ENCODE data around the gene GRIN3B.
"Not testable (repeated sequence)": the region's sequence is repeated elsewhere in the genome, so short reads cannot be mapped to it uniquely, and the experiment has no call there.

The GRIN3B gene

DNA sequence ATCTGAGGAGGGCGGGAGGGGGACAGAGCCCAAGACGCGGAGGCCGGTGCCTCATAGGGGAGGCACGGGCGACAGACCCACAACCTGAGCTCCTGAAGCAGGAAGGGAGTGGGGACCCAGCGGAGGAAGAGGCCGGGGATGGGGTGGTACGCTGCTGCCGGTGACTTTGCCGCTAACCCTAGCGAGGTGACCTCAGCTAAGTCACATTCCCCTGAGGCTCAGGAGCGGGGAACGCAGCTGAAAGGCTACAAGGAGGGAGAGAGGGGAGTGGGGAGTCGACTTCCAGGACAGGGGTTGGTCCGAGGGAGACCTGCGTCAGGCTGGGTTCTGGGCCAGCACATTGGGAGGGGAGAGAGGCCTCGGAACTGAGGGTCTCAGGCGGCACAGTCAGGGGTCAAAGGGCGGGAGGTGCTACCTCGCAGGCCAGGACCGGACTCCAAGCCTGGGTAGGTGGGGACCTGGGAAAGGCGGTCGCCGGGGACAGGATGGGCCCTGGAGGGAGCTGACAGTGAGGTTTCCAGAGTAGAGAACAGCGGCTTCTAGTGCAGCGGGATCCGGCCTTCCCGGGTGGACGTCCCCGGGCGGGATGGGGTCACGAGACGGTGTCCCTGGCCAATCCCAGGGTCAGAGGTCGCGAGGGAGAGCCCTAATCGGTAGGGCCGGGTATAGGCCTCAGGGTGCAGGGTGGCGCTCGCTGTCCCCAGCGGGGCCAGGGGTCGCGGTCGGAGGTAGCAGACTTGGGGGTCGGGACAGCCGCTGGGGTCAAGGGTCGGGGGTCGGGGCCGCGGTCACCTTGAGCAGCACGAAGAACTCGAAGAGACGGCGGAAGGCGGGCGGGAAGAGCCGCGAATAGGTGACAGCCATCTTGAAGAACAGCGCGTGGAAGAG is 20.0 kb downstream of the GRIN3B start:
- no peak for DNase-seq (ENCODE audit: low read depth)

DNA sequence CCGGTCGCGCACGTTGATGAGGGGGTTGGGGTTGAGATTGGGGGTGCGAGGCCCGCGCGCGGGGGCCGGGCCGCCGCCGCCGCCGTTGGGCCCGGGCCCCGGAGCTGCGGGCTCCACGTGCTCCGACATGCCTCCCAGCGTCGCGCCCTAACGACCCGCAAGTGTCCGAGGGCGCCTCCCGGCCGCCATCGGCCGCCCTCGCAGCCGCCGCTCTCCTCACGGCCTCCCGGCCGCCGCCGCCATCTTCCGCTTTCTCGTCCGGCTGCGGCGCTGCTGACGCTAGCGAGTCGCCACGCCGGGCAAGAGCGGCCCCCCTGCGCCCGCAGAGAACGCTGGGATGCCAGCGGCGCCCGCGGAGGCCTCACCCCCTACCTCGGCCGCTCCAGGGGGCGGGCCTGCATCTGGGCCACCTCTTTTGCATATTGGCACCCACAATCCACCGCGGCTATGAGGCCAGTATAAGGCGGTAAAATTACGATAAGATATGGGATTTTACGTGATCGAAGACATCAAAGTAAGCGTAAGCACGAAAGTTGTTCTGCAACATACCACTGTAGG is 20.7 kb downstream of the GRIN3B start, which contains the start of gene TMEM259:
TMEM259 (minus strand) TSS at position 256 of the 558 bp plus-strand sequence; CDS start at position 129, 127 bp downstream.
- peak; percentile 72 for DNase-seq (ENCODE audit: low read depth)

DNA sequence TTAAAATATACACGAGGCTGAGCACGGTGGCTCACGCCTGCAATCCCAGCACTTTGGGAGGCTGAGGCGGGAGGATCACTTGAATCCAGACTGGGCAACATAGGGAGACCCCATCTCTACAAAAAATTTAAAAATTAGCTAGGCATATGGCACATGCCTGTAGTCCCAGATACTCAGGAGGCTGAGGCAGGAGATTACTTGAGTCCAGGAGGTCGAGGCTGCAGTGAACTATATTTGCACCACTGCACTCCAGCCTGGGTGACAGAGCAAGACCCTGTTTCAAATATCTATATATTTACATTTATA is 23.6 kb downstream of the GRIN3B start:
- DNase-seq (ENCODE audit: low read depth) = not testable (repeated sequence)

DNA sequence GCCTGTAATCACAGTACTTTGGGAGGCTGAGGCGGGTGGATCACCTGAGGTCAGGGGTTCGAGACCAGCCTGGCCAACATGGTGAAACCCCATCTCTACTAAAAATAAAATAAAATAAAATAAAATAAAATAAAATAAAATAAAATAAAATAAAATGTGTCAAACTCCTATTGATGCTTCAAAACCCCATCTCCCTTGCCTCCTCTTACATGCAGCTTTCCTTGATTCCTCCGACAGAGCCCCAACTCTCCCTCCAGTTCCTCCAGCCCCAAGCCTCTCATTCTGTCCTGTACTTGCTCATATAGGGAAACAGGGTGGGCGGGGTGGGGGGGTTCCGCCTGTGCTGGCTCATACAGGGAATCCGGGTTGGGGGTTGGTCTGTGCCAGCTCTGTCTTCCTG is 24.9 kb downstream of the GRIN3B start:
- not testable (repeated sequence) for DNase-seq (ENCODE audit: low read depth)

DNA sequence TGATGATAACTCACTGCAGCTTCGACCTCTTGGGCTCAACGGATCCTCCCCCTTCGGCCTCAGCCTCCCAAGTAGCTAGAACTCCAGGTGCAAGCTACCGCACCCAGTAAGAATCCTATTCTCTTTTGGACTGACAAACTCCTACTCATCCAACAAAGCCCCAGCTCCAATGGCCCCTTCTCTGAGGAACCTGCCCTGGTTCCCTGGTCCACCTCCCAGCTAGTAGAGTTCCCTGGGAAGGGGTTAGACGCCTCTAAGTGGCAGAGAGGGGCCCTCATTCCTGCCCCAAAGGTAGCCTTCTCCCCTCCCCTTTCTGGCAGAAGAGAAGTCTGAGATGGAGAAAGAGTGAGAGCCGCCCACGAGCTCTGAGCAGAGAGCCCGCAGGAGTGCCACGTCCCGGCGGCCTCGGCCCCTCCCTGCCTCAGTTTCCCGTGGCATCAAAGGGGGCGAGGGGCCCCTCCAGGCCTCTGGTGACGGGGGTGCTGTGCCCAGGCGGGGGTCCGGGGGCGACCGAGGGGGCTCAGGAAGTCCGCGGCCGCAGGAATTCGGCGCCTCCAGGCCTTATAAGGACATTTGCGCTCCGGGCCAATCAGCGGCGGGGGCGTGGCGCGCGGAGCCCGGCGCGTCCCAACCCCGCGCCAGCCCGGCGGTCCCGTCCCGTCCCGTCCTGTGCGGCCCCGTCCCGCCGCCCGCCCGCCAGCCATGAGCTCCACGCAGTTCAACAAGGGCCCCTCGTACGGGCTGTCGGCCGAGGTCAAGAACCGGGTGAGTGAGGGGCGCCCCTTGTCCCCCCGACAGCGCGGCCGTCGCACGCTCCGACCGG is 26.0 kb downstream of the GRIN3B start, which contains the start of gene CNN2:
CNN2 (plus strand) TSS at position 649 of the 823 bp plus-strand sequence; CDS start at position 703, 54 bp downstream.
- peak; percentile 31 for DNase-seq (ENCODE audit: low read depth)

DNA sequence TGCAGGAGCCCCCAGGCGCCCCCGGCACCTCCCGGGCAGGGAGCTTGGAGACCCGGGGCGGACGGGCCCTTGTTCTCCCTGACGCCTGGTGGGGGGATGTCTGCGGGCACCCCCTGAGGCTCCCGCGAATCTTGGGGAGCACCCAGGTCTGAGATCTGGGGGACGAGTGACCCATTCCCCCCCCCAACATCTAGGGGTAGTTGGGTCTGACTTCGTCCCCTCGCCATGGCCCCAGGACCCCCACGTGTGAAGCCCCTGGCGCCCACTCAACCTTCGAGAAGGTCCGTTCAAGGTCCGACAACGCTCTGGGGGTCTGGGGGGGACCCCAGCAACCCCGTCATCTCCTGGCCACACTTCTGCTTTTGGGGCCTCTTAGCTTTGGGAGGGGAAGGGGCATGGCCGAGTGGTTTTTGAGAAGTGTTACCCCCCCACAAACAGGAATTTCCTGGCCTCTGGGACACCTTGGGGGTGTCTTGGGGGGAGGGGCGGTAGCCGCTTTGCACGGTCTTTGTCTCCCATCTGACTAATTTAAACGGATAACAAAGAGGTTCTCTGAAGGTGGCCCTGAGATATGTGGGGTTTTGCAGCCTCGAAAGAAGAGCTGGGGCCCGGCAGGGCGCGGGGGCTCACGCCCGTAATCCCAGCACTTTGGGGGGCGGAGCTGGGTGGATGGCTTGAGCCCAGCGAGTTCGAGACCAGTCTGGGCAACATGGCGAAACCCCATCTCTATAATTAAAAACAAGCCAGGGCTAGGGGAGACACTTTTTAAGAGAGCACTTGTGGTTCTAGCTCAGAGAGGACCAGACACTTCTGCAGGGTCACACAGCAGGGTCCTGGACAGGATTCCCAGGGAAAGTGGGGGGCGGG is 26.8 kb downstream of the GRIN3B start:
- no peak for DNase-seq (ENCODE audit: low read depth)

DNA sequence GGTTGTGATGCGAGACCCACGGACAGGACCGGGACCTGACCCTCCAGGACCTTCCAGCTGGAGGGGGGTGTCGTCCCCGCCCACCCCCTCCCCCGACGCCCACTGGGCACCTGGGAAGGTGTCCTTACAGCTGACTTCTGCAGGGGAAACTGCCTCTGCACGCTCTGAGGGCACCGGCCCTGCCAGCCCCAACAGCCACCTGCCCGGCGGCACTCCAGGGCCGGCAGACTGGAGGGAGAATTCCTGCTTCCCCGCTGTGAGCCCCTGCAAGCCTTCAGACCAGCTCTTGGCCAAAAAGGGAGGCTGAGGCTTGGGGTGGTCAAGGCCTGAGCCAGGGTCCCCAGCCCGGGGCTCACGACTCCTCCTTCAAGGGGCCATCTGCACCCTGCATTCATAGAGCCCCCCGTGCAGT is 27.4 kb downstream of the GRIN3B start:
- no peak for DNase-seq (ENCODE audit: low read depth)

DNA sequence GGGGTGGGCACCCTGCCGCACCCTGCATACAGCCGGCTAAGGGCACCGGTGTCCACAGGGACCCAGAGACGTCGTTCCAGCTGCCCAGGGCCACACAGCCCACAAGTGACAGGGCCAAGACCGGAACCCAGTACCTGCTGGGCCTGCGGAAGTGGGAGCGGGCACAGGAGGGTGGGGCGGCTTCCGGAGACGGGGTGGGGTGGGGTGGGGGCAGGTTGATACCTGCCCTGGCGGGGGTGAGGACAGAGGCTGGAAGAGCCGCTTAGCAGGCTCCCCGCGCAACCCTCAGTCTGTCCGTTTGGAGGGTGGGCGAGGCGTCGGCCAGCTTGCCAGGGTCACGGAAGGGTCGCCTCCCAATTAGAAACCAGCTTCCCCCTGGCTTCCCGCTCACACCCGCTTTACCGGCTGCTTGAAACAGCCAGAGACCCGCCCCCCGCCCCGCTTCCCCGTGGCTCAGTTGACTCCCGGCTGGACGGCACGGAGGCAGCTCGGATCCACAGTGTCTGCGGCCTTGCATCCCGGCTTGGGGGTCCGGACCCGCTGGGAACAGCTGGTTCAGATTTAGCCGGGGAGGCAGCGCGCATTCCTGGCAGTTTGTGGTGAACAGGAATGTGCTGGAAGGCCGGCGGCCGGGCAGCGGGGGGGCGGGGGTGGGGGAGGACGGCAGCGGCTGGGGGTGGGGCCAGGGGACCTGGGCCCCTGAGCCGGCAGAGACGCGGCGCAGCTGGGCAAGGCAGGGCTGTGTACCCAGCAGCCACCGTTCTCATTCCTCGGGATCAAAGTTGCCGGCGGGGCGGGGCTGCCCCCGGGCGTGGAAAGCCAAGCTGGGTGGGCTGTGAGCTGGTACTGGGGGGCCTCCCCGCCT is 28.1 kb downstream of the GRIN3B start:
- DNase-seq (ENCODE audit: low read depth) = peak; percentile 76

DNA sequence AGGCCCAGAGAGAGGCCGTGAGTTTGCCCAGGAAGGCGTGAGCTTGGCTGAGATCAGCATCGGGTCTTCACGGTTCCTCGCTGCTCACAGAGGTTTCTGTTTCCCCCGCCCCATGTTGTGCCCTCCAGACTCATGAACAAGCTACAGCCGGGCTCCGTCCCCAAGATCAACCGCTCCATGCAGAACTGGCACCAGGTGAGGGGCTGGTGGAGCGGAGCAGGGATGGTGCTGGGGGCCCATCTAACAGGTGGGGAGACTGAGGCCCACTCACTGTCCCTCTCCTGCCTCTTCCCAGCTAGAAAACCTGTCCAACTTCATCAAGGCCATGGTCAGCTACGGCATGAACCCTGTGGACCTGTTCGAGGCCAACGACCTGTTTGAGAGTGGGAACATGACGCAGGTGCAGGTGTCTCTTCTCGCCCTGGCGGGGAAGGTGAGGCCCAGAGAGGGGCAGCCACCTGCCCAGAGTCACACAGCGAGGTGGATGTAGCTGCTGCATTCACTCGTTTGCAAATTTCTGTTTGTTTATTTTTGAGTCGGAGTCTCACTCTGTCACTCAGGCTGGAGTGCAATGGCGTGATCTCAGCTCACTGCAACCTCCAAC is 32.1 kb downstream of the GRIN3B start:
- DNase-seq (ENCODE audit: low read depth) = no peak

DNA sequence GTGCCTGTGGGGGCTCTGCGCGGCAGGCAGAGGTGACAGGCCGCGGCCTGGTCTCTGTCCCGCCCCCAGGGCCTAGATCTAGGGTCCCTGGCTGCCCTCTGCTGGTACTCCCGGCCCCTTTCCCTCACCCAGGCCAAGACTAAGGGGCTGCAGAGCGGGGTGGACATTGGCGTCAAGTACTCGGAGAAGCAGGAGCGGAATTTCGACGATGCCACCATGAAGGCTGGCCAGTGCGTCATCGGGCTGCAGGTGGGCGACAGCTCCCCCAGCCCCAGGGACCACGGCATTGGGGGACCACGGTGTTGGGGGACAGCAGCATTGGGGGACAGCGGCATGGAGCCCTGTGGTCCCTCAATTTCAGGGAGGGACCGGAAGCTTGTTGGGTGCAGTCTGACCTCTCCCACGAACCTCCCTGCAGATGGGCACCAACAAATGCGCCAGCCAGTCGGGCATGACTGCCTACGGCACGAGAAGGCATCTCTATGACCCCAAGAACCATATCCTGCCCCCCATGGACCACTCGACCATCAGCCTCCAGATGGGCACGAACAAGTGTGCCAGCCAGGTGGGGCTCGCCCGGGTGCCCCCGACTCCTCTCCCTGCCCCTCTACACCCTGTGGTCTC is 35.9 kb downstream of the GRIN3B start:
- no peak for DNase-seq (ENCODE audit: low read depth)

DNA sequence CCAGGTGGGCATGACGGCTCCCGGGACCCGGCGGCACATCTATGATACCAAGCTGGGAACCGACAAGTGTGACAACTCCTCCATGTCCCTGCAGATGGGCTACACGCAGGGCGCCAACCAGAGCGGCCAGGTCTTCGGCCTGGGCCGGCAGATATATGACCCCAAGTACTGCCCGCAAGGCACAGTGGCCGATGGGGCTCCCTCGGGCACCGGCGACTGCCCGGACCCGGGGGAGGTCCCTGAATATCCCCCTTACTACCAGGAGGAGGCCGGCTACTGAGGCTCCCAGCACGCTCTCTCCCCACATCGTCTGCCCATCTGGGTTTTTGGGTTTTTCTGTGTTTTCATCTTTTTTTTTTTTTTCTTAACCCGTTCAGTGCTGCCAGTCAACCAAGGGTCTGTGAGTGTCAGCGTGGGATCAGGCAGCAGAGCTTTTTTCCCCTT is 37.4 kb downstream of the GRIN3B start:
- DNase-seq (ENCODE audit: low read depth) = no peak

DNA sequence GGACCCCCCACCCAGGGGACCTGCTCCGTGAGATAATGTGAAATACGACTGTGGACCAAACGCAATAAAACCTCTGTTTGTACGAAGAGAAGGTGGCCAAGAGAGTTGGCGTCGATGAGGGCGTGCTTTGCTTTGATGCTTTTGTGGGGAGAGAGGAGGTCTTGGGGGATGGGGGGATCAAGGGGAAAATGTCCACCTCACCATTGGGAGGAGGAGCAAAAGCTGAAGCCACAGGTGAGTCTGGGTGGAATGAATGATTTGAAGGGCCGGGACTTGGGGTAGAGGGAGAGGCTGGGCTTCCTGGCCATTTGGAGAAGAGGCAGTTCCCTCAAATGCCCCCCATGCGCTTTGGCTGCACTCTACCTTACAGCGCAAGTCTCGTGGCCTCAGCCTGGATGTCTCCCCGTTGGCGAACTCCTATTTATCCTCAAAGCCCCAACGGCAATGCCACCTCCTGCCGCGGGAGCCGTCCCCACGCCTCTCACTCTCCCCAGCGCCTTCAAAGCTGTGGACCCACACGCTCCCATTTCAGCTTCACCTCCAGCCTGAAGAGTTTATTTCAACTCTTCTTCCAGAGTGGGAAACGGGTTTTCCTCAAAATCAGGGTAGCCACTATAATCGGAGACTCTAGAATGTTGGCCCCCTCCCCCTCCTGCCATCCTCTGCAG is 38.9 kb downstream of the GRIN3B start:
- peak; percentile 13 for DNase-seq (ENCODE audit: low read depth)

DNA sequence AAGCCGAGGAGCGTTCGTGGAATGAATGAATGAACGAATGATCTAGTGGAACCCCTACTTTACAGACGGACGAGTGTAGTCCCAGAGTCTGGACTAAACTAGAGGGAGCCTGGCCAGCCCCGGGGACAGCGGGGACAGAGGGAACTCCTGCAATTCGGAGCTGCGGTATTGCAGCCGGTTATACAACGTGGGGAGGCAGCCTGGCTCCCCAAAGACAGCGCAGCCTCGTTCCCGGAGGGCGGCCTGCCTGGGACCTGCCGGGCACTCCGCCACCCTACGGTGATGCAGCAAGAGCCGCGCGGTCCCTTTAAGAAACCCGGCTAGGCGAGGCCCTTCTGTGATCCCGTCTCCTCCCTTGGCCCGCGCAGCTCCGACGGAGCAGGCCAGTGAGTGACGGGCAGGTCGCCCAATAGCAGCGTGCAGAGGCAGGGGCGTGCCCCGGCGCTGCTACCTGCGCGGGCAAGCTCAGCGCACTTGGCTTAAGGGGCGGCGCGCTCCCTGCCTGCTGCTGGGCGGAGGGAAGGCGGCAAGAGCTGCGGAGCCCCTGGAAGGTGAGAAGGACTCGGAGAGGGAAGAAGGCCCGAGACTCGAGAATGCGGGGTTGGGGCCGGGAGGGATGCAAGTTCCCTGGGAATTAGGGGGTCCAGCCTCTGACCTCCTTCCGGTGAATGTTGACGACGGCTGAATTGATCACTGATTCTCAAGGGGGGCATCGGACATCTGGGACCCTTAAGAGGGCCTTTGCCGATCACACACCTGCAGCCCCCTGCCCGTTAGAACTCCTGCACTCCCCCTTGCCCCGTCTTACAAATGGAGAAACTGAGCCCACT is 39.6 kb downstream of the GRIN3B start, which contains the start of gene ABCA7:
ABCA7 (plus strand) TSS at position 462 of the 830 bp plus-strand sequence. CDS start 1,255 bp downstream, outside the sequence.
- peak; percentile 75 for DNase-seq (ENCODE audit: low read depth)

DNA sequence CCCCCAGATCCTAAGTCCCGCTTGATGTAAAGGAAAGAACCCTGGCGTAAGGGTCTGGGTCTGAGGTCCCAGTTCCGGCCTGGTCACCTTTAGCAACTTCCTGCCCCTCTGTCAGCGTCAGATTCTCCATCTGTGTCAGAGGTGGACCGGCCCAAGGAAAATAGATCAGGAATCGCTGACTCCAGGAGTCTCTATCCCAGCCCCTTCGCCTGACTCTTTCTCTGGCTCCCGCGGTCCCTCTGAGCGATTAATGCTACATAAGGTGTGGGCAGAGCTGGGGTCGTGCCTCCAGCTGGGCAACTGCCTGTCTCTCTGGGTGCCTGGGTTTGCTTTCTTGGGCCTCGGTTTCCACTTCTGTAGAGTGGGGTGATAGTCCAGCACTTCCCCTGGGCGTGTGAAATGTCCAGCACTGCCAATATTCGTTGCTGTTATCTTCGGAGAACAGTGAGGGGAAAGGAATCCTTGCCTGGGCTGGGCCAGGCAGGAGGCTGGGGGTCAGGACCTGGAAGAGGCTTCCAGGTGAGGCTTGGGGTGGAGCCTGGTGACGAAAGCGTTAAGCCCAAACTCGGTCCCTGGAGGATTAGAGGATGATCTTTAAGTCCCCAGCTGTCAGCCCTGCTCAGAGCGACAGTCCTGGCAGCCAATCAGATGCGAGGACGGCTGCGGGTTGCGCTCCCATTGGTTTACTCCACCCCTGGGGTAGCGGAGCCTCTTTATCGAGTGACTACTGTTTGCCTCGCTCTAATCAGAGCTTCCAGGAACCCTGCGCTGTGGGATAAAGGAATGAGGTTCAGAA is 40.5 kb downstream of the GRIN3B start:
- DNase-seq (ENCODE audit: low read depth) = peak; percentile 85

DNA sequence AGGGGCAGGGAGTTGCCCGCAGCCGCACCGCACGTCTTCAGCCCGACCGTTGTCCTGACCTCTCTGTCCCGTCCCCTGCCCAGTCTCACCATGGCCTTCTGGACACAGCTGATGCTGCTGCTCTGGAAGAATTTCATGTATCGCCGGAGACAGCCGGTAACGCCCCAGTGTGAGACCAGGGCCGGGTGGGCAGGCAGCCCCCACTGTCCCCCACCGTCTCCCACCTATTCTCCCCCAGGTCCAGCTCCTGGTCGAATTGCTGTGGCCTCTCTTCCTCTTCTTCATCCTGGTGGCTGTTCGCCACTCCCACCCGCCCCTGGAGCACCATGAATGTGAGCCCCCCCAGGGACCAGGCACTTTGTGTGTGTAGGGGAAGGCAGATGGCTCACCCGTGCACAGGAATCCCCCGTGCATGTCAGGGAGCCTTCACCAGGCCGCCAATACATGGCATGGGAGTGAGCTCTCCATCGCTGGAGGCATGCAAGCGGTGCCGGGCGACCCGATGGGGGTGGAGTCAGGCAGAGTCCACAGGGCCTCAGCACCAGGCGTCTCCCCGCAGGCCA is 41.1 kb downstream of the GRIN3B start:
- DNase-seq (ENCODE audit: low read depth) = no peak

DNA sequence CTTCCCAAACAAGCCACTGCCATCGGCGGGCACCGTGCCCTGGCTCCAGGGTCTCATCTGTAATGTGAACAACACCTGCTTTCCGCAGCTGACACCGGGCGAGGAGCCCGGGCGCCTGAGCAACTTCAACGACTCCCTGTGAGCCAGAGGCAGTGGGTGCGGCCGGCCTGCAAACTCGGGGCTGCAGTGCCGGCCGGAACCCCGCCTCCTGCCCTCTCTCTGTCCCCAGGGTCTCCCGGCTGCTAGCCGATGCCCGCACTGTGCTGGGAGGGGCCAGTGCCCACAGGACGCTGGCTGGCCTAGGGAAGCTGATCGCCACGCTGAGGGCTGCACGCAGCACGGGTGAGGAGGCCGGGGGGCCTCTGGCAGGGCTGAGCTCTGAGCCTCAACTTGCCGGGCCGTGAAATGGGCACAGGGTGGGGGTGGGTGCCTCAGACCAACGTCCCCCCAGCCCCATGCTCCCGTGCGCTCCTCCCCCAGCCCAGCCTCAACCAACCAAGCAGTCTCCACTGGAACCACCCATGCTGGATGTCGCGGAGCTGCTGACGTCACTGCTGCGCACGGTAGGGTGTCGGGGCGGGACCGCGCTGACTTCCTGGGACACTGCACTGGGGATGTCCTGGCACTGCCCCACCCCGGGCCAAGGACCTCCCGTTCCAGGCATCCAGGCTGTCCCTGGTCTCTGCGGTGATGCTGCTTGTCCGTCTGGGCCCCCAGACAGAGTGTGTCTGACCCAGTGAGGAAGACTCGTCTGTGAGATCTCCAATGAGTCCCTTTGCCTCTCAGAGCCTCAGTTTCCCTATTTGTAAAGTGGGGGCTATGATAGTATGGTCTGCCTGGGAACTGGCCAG is 41.8 kb downstream of the GRIN3B start:
- DNase-seq (ENCODE audit: low read depth) = no peak
